Activated CD8-positive, alpha-beta memory T cell treated with anti-CD3 and anti-CD28 coated beads, Interleukin-2, amount 50 U/mL, for 4 hours (primary cell): Measurements from ENCODE around the gene SACM1L.
"Not testable (repeated sequence)": the region's sequence is repeated elsewhere in the genome, so short reads cannot be mapped to it uniquely, and the experiment has no call there.

ENCODE experiments used
- DNase-seq: peaks from one replicate; pipeline ENCODE4 v3.0.0-alpha.2; 2020

SACM1L gene

GRCh38 chr3:45746165-45746776 is 57.1 kb downstream of the SACM1L start:
- no peak for DNase-seq

- DNase-seq, result no peak
These were observed 57.8 kb downstream of the SACM1L start for GRCh38 chr3:45746777-45747622.

GRCh38 chr3:45748068-45748467 is 58.9 kb downstream of the SACM1L start:
- no peak for DNase-seq

- DNase-seq, result not testable (repeated sequence)
These were observed 59.9 kb downstream of the SACM1L start for GRCh38 chr3:45749036-45749600.

GRCh38 chr3:45749880-45750279 is 60.7 kb downstream of the SACM1L start:
- no peak for DNase-seq

- DNase-seq, result no peak
These were observed 62.5 kb downstream of the SACM1L start for GRCh38 chr3:45751537-45752242.

- DNase-seq, result no peak
These were observed 63.9 kb downstream of the SACM1L start for GRCh38 chr3:45753095-45753494.

GRCh38 chr3:45754461-45754860 is 65.3 kb downstream of the SACM1L start:
- DNase-seq, result no peak

- no peak for DNase-seq
These were observed 66.9 kb downstream of the SACM1L start for GRCh38 chr3:45756055-45756454.

GRCh38 chr3:45757141-45757540 is 67.9 kb downstream of the SACM1L start:
- DNase-seq, result not testable (repeated sequence)

GRCh38 chr3:45758871-45759270 is 69.7 kb downstream of the SACM1L start:
- DNase-seq, result no peak

- no peak for DNase-seq
These were observed 70.7 kb downstream of the SACM1L start for GRCh38 chr3:45759851-45760250.

- DNase-seq, result peak; percentile 34
These were observed 71.9 kb downstream of the SACM1L start for GRCh38 chr3:45760878-45761711.

- DNase-seq, result no peak
These were observed 72.6 kb downstream of the SACM1L start for GRCh38 chr3:45761831-45762230.

GRCh38 chr3:45762647-45763302 is 73.6 kb downstream of the SACM1L start:
- no peak for DNase-seq

- no peak for DNase-seq
These were observed 74.1 kb downstream of the SACM1L start for GRCh38 chr3:45763303-45763675.

- no peak for DNase-seq
These were observed 76.2 kb downstream of the SACM1L start for GRCh38 chr3:45765266-45765851.

- no peak for DNase-seq
These were observed 76.8 kb downstream of the SACM1L start for GRCh38 chr3:45765958-45766357.

- DNase-seq, result no peak
These were observed 82.1 kb downstream of the SACM1L start for GRCh38 chr3:45771166-45771775.

- no peak for DNase-seq
These were observed 82.6 kb downstream of the SACM1L start for GRCh38 chr3:45771831-45772230.
